Measurements from ENCODE around the gene BACH2. TPM values are rescaled to one million over a fixed set of nuclear protein-coding genes. Genes with fewer than 3 reads are reported as not detected.

Gene BACH2
- total RNA-seq, 1 donor = 0.27 TPM

DNA sequence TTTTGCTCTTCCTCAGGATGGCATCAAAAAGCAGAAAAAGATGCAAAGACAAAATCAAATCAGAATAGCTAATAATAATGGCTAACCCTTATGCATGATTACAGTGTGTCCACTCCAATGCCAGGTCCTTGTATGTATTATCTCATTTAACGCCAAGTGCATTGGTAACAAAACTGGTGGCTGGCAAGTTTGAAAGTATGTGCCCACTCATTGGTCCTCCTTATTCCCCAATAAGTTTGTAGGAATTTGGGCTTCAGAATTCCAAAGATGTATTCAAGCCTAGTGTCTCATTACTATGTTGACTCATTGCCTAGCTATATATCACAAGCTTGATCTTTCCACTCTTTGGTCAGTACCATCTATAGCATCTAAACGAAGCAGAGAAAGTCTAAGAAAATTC lies 205.8 kb downstream of the BACH2 start:
- TF ChIP-seq, protein P1, sequence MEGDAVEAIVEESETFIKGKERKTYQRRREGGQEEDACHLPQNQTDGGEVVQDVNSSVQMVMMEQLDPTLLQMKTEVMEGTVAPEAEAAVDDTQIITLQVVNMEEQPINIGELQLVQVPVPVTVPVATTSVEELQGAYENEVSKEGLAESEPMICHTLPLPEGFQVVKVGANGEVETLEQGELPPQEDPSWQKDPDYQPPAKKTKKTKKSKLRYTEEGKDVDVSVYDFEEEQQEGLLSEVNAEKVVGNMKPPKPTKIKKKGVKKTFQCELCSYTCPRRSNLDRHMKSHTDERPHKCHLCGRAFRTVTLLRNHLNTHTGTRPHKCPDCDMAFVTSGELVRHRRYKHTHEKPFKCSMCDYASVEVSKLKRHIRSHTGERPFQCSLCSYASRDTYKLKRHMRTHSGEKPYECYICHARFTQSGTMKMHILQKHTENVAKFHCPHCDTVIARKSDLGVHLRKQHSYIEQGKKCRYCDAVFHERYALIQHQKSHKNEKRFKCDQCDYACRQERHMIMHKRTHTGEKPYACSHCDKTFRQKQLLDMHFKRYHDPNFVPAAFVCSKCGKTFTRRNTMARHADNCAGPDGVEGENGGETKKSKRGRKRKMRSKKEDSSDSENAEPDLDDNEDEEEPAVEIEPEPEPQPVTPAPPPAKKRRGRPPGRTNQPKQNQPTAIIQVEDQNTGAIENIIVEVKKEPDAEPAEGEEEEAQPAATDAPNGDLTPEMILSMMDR (IDR thresholded peaks at IDR 0.05; ENCODE audit: insufficient read depth, low read length) = no peak
- DNase-seq (ENCODE audit: low read depth) = no peak
- no peak overlapping the region for H3K4me3 ChIP-seq (ENCODE audit: low read depth, low read length)

- peak; percentile 53 for DNase-seq (ENCODE audit: low read depth)
- no peak overlapping the region for H3K4me3 ChIP-seq (ENCODE audit: low read depth, low read length)
- TF ChIP-seq, protein P1 (IDR thresholded peaks at IDR 0.05; ENCODE audit: insufficient read depth, low read length) = no peak
Observed at GRCh38 chr6:90088009-90088408, 208.6 kb downstream of the BACH2 start.

- H3K4me3 ChIP-seq (ENCODE audit: low read depth, low read length) = no peak overlapping the region
Observed at GRCh38 chr6:90087106-90087833, 209.4 kb downstream of the BACH2 start.

DNA sequence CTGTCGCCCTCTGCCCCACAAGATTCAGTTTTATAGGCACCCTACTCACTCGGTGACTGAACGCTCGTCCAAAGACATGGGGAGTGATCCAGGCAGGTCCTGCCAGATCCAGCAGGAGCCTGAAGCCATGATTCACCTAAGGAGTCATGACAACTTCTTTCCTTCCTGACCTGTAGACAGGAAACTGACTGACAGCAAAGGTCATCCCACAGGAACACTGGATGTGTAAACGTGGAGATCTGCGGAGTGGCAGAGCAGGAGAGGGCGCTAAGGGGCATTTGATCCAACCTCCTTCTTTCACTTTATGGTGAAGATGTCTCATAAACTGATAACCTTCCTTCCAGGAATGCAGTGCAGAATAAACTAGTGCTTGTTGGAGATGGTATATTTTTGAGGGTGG lies 210.1 kb downstream of the BACH2 start:
- no peak for DNase-seq (ENCODE audit: low read depth)
- H3K4me3 ChIP-seq (ENCODE audit: low read depth, low read length) = no peak overlapping the region
- TF ChIP-seq, protein P1 (IDR thresholded peaks at IDR 0.05; ENCODE audit: insufficient read depth, low read length) = no peak

More at GRCh38 chr6:90087106-90087833, 209.4 kb downstream of the BACH2 start:
- TF ChIP-seq, protein P1 (IDR thresholded peaks at IDR 0.05; ENCODE audit: insufficient read depth, low read length) = no peak
- peak; percentile 10 for DNase-seq (ENCODE audit: low read depth)

DNA sequence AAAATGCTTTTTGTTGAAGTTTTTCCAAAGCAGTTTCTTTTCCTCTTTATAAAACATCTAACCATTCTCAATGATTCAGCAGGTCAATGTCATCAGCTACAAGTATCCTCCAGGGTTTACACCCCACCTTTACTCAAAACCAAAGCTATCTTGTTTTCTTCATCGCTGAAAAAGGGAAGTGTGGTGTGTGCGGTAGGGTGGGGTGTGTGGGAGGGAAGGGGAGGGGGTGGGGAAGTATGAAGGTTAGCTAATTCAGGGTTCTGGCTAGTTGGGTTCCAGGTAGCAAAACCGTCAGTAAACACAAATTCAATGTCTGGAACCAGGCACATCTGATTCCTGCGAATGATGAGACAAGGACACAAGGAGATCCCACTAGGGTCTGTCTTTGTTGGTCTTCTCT lies 212.8 kb downstream of the BACH2 start:
- H3K4me3 ChIP-seq (ENCODE audit: low read depth, low read length) = no peak overlapping the region
- no peak for DNase-seq (ENCODE audit: low read depth)
- TF ChIP-seq, protein P1 (IDR thresholded peaks at IDR 0.05; ENCODE audit: insufficient read depth, low read length) = no peak

GRCh38 chr6:90082847-90083246 lies 213.8 kb downstream of the BACH2 start:
- H3K4me3 ChIP-seq (ENCODE audit: low read depth, low read length) = no peak overlapping the region
- TF ChIP-seq, protein P1 (IDR thresholded peaks at IDR 0.05; ENCODE audit: insufficient read depth, low read length) = no peak
- DNase-seq (ENCODE audit: low read depth) = no peak
